Left ventricle myocardium superior (tissue), 1 donor: Measurements from ENCODE around the gene ARGLU1. TPM values are rescaled to one million over a fixed set of nuclear protein-coding genes. Genes with fewer than 3 reads are reported as not detected.

Experiments
- ATAC-seq: fragments of 200-7000 bp; cut with Tn5 transposase; one replicate; pipeline ENCODE4 v1.9.1; 2020; ENCODE audit warnings: mild to moderate bottlenecking, moderate library complexity
- DNase-seq: peaks from one replicate; pipeline ENCODE4 v3.0.0-alpha.2; 2020
- intact Hi-C: fragments of 100-400 bp; cut with micrococcal nuclease; formaldehyde crosslinking; loops from one replicate; pipeline ENCODE4 v1.11.0; 2022
- total RNA-seq: library from RNA; stranded (reverse); fragmentation: NEBNext Ultra II Directional; extraction: Animal tissue kit (Norgen Biotek cat#: 25700); gene quantifications from one replicate; pipeline ENCODE4 v1.2.1, GENCODE V29; 2021
- donor health status: DM: no; HTN: yes; CAD: no; lungs with severe emphysema.

Gene ARGLU1
- total RNA-seq, 1 donor from 2014 or later, result 32.4 TPM

- no peak for DNase-seq
- no peak for ATAC-seq
- intact Hi-C loops, result no loop called here
Observed at GRCh38 chr13:106589716-106590115, 21.8 kb upstream of the ARGLU1 start.

- no peak for DNase-seq
- intact Hi-C loops, result no loop called here
- peak; percentile 52 for ATAC-seq
Observed at GRCh38 chr13:106588367-106588766, 20.4 kb upstream of the ARGLU1 start.

GRCh38 chr13:106587787-106588186 is 19.9 kb upstream of the ARGLU1 start:
- no peak for DNase-seq
- intact Hi-C loops, result no loop called here
- ATAC-seq, result peak; percentile 29

GRCh38 chr13:106586648-106587166 is 18.8 kb upstream of the ARGLU1 start:
- DNase-seq (no peak), ATAC-seq (no peak)
- intact Hi-C loops, result no loop called here

- intact Hi-C loops, result no loop called here
- no peak for DNase-seq
- ATAC-seq, result no peak
Observed at GRCh38 chr13:106581225-106581624, 13.3 kb upstream of the ARGLU1 start.

- intact Hi-C loops, result no loop called here
Observed at GRCh38 chr13:106575896-106576295, 8.0 kb upstream of the ARGLU1 start.

GRCh38 chr13:106573868-106574267 is 5.9 kb upstream of the ARGLU1 start:
- DNase-seq (peak; percentile 56), ATAC-seq (peak; percentile 48)
- intact Hi-C loops, result no loop called here

More at GRCh38 chr13:106575896-106576295, 8.0 kb upstream of the ARGLU1 start:
- no peak for ATAC-seq
- no peak for DNase-seq

GRCh38 chr13:106573284-106573846 is 5.4 kb upstream of the ARGLU1 start:
- intact Hi-C loops, result no loop called here
- DNase-seq (no peak), ATAC-seq (peak; percentile 45)

GRCh38 chr13:106570299-106570852 is 2.4 kb upstream of the ARGLU1 start:
- intact Hi-C loops, result no loop called here
- ATAC-seq (peak; percentile 49), DNase-seq (peak; percentile 78)

- DNase-seq, result no peak
- no peak for ATAC-seq
- intact Hi-C loops, result no loop called here
Observed at GRCh38 chr13:106569233-106570095, 1.5 kb upstream of the ARGLU1 start.

- intact Hi-C loops, result no loop called here
- DNase-seq, result no peak
- ATAC-seq, result no peak
Observed at GRCh38 chr13:106568299-106569003, 514 bp upstream of the ARGLU1 start.

- DNase-seq (peak; percentile 76), ATAC-seq (peak; percentile 69)
- intact Hi-C loops, result no loop called here
Observed at GRCh38 chr13:106566641-106567473, 1.1 kb downstream of the ARGLU1 start.

- ATAC-seq, result no peak
- DNase-seq, result no peak
- intact Hi-C loops, result no loop called here
Observed at GRCh38 chr13:106565127-106565775, 2.7 kb downstream of the ARGLU1 start.

- ATAC-seq (no peak), DNase-seq (no peak)
- intact Hi-C loops, result no loop called here
Observed at GRCh38 chr13:106562301-106562700, 5.6 kb downstream of the ARGLU1 start.

GRCh38 chr13:106561551-106562170 is 6.3 kb downstream of the ARGLU1 start:
- DNase-seq (no peak), ATAC-seq (peak; percentile 69)
- intact Hi-C loops, result no loop called here

GRCh38 chr13:106560821-106561220 is 7.1 kb downstream of the ARGLU1 start:
- DNase-seq (no peak), ATAC-seq (no peak)
- intact Hi-C loops, result no loop called here

- DNase-seq, result no peak
Observed at GRCh38 chr13:106558527-106558926, 9.4 kb downstream of the ARGLU1 start.

More at GRCh38 chr13:106558527-106558926, 9.4 kb downstream of the ARGLU1 start:
- peak; percentile 54 for ATAC-seq
- intact Hi-C loops, result no loop called here
